Measurements from ENCODE around the gene CEP104.
A peak's percentile ranks its signal among the peaks of the same experiment; 100 is the strongest.

Gene CEP104

DNA sequence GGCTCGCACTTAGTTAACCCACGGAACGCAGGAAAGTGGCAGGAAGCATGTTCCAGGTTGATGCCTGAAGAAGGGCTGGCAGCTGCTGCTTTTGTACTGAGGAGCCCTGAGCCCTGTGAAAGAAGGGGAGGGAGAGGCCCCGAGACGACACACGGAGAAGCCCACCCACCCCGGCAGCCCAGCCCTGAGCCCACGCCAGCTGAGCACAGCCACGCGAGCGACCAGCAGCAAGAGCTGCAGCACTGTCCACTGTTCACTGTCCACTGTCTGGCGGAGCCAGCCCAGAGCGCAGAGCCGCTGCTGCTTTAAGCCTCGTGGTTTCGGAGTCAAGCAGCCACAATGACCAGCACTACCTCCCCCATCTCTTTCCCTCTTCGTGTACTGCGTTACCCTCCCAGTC is 66.1 kb downstream of the CEP104 start:
- no peak for DNase-seq

DNA sequence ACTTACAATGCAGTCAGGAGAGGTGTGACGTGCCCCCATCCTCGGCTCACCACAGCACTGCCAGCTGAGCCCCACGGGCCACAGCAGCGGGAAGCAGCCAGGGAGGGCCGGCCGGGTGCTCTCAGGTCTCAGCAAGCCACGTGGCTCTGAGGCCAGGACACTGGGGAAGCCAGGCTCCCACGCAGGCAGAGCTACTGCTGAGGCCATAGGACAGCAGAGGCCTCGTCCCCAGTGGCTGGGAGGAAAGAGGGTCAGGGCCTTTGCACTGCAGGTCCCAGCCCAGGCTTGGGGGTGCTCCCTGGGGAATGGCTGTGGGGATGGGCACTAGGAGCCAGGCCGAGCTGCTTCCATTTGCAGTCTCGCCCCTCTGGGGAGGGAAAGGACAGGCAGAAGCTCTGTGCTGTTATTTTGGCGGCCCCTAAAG is 66.5 kb downstream of the CEP104 start:
- DNase-seq: no peak

DNA sequence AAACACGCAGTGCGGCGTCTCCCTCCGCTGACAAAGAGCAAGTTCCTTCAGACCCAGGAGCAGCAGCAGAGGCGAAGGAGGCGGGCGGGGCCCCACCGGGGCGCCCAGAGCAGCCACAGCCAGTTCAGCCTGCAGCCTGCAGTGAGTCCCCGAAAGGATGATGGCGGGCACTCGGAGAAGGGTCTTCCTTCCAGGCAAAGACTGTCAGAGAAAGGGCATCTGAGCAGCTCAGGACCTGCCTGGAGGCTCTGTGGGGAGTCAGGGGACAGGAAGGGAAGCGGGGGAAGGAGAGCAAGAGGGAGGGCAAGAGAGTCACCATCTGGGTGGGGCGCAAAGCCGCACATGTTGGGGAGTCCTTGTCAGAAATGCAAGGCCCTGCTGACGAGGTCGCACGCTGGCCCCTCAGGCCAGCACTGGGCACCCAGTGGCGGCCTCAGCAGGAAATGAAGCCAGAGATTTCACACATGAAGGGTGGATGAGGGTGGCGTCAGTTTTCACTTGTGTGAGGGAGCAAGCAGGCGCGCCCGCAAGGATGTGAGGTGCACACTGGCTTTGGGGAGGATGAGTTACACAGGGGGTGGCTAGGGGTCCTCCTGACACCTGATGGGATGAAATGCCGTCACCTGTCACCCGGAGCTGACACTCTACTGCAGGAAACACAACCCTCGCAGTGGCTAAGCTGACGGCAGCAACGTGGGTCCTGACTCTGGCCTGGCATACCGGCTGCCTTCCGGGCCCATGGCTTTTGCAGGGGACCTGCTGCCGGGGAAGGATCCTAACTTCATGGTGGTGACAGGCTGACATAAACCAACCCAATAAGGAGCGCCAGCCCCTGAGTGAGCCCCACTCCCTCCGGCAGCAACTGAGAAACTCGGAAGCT is 67.3 kb downstream of the CEP104 start:
- no peak for DNase-seq

DNA sequence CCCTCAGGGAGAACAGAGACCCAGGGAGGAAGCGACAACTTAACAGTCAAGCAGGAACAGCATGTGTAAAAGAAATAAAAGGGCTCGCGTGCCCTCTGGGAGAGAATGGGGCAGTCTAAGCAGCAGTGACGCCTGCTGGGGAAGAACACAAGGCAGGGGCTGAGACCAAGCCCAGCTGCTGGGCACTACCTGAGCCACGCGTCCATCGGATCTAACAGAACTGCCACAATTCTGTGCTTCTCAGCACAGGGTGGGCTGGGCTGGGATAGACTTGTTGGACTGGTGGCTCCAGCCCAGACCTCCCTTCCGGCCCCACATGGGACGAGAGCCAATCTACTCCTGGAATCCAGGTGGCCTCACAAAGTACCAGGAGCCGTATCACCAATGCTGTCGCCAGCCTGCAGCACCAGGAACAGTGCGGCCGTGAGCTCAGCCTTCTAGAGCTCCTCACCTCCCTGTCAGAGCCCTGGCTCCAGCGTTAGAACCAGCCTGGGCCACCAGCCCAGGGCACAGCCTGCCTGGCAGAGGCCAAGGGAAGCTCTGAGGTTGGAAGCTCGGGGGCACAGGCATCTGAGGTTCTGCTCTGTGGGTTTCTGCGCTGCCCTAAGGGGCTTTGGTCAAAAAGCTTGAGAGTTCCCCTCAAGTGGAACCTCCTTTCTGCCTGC is 68.1 kb downstream of the CEP104 start:
- no peak for DNase-seq

DNA sequence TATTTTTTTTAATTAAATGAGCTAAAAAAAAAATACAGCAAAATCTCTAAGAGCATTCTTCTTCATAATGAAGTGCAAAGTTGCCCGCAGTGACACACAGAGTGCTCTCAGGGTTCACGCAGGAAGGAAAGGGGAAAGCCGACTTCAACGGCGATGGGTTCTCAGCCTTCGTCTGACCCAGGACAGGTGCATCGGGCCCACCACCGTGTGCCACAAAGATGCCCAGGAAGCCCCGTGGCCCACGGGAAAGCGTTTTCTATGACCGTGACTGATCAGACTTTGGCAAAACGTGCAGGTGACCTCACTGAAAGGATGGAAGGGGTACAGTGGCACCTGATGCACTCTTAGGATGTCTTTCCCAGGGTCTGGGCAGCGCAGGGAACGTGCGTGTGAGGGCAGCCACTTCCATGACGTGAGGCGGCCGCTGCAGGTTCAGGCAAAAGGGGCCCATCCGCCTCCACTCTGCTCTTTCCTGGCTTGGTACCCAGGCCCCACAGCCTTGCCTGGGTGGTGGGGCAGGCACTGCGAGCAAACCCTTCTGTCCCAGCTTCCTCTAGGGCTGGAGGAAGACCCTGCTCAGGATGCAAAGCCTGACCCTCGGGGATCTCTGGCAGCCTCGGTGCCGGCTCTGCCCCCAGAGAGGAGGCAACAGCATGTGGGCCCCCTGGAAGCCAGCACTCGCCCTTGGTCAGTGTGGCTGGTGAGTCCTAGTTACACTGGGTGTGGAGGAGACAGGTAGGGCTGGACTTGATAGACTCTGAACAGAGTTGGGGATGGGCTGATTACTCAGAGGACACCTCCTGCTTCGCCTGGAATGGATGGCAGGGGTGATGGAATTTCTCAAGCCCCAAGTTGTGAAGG is 69.0 kb downstream of the CEP104 start:
- DNase-seq: no peak

DNA sequence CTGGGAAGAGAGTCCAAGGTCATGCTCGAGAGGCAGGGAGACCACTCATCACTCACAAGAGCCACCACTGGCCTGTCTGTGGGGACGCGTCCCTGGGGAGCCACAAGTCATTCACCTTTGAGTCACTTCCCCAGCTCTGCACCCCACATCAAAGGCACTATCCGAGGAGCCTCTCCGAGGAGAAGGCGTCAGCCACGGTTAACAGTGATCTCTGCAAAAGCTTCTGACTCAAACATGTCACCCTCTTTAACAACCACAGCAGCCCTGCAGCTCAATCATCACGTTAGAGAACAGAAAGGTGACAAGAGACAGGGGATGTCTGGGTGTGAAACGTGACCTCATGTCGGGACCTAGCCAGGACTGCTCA is 69.7 kb downstream of the CEP104 start:
- no peak for DNase-seq

DNA sequence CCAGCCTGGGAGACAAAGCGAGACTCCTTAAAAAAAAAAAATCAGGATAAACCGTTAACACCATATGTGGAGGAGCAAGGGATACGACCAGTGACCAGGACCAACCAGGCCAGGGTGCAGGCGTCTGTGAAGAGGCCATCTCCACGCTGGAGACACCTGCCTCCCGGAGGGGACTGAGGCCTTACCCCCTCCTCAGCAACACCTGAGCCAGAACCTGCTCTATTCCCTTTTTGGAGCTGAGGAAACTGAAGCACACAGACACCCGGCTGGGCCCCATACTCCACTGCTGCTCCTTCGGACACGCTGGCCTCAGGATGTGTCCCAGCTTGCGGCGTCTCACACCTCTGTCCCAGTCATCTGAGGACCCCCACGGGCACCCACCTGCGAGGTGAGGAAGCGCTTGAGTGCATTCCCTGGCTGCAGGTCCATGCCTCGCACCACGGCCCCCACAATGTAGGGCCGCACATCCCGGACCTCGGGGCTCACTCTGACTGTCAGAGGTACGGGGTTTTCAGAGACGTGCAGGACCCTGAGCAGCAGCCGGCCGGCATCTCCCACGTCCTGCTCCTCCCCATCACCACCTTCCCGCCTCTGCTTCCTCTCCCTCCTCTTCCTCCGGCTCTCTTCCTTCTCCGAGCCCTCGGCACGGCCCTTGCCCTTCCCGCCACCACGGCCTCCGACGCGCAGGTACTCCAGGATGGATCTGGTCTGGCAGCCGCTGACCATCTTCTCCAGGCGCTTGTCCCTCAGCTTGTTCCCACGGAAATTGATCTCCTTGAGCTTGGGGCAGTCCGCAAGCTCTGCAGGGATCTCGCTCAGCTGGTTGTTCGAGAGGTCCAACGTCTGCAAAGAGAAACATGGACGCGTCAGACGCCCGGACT is 70.3 kb downstream of the CEP104 start:
- no peak for DNase-seq

DNA sequence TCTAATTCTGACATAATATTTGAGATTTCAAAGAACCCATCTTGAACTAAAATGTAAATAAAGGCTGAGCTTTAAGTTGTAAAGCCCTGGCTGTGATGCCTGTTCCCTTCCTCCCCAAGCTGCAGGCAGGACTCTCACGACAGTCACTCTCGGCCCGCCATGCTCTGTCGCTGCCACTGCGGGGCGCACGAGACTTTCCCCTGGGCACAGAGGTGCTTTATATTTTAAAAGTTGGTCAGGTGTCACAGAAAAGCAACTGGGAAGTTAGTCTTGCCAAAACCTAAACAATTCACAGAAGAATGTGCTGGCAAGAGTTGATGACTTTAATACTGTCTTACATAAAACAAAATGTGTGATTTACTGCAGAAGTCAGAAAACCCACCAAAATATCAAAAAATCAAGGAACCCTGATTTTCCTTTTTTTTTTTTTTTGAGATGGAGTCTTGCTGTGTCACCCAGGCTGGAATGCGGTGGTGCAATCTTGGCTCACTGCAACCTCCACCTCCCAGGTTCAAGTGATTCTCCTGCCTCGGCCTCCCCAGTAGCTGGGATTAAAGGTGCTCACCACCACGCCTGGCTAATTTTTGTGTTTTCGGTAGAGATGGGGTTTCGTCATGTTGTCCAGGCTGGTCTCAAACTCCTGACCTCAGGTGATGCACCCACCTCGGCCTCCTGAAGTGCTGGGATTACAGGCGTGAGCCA is 71.4 kb downstream of the CEP104 start:
- no peak for DNase-seq

DNA sequence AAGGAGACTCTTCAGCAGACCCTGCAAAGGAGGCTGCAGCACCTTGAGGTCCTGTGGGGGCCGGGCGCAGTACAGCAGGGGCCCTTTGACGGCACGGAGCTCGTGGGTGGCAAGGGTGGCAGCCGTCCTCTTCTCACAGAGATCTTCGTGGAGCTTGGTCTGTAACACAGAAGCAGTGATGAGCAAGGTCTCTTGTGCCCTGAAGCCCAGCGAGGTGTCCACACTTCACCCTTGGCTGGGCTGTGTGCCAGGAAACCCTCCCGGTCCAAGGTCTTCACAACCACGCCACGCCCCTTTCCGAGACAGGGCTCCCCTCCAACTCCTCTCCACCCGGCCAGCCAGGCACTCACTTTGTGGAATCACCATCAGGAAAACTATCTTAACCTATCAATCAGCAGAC is 72.0 kb downstream of the CEP104 start:
- no peak for DNase-seq

DNA sequence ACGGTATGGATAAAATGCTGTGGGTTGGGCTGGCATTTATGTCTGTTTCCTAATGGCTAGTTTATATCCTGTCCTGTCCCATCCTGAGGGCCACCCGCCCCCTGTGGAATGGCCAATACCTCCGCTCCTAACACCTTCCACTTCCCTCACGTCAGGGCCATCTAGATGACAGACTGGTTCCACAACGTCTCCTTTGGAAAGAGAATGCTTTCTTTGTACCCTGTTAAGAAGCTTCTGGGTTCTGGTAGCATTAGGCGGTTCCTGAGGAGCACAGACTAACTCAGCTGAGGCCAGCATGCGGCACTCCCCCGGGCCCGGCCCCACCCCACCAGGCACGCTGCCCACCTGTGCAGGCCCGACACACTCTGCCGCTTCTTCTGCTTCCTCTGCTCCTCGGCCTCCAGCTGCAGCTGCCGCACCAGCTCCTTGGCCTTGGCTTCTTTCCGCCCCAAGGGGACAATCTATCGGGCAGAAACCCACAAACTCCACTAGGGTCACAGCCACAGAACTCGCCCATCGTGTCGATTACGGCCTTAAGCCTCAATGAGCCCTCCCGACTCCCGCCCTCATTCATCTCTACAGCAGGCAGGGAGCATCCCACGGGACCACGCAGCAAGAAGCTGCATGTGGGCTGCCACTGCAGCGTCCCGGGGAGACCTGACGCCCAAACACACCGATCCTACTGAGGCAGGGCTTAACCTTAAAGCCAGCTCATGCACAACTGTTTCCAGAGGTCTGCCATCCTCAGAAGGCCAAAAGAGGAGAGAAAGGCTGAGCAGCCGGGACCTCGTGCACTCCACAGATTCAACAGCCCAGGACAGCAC is 73.1 kb downstream of the CEP104 start:
- DNase-seq: no peak

DNA sequence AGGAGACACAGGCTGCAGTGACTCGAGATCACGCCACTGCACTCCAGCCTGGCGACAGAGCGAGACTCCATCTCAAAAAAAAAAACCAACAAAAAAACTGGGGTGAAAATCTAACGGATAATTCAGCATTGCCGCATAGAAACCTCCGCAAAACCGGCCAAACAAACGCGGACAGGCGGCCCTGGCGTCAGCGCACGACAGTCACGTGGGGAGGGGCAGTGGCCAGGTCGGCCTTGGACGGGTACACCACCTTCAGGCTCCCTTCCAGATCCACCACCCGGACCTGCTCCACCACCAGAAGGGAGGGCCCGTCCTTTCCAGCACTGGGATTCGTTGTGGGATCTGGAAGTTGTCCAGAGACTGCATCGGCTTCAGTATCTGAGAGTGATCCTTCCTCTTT is 76.1 kb downstream of the CEP104 start:
- no peak for DNase-seq

DNA sequence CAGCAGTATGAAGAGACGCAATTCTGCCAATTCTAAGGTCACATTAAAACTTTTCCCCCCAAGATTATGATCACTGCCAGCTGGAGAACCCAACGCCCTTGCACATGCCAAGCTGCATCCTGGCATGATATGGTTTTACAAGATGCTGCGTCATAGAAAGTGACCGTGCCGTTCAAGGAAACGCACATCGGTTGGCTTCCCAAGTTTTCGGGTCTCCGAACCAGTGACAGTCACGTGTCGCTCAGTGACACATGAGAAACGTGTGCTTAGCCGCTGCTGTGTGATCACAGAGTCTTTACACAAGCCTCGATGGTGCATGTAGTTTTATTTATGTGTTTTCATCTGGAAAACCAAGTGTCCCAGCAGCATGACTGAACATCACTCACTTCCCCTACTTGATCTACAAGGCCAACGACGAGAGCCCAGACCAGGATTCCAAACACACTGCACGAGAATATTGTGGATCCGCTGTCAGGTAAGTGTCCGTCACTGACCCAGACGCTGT is 77.0 kb downstream of the CEP104 start:
- DNase-seq: no peak

DNA sequence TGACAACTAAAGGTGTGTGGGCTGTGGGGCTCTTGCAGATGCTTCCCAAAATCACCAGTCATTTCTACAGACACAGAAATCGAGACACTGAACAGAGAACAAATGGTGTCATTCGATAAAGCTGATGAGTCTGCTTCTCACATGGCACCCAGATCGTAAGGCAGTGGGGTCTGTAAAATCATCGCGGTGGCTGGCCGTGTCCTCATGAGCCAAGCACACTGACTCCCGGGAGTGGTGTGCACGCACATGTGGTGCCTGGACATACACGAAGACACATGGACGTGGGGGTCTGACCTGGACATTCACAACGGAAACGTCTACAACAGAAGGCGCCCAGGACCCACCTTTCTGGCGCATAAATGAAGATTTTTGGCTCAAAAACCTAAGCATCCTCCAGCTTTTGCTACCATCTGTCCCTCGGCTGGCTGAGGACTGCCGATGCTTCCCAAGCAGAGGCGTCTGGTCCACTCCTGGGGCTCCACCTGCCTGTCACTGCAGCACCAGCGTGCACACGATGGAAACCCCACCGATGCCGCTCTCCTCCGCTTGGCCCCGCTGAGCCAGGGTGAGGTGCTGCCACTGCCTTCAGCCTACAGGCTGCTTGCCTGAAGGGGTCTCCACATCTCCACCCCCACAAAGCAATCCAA is 77.6 kb downstream of the CEP104 start:
- DNase-seq: no peak

DNA sequence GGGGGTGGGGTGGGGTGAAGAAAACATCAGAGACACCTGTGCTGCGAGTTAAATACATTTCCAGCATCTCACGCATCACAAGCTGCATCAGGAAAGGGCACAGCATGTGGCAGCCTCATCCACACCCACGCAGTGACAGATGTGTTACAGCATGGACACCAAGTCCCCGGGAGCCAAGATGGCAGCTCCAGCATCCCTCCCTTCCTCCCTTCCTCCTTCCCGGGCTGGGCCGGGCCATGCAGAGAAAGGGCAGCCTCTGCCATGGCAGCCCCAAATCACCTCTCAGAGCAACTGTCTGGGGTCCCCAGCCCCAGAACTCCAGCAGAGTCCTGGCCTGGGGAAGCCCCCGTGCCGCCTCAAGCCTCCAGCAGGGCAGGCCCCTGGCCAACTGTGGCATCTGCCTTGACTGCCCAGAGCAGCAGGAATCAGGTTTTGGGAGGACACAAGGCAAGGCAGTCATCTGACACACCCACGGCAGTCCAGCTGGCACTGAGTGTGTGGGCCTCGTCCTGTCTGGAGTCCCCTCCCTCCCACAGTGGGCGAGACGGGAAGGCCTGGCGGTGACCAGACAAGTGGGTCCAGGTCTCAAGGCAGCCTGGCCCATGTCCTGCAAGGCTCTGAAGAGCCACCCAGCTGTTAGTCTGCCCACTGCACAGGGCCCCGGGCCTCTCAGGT is 78.3 kb downstream of the CEP104 start:
- no peak for DNase-seq

DNA sequence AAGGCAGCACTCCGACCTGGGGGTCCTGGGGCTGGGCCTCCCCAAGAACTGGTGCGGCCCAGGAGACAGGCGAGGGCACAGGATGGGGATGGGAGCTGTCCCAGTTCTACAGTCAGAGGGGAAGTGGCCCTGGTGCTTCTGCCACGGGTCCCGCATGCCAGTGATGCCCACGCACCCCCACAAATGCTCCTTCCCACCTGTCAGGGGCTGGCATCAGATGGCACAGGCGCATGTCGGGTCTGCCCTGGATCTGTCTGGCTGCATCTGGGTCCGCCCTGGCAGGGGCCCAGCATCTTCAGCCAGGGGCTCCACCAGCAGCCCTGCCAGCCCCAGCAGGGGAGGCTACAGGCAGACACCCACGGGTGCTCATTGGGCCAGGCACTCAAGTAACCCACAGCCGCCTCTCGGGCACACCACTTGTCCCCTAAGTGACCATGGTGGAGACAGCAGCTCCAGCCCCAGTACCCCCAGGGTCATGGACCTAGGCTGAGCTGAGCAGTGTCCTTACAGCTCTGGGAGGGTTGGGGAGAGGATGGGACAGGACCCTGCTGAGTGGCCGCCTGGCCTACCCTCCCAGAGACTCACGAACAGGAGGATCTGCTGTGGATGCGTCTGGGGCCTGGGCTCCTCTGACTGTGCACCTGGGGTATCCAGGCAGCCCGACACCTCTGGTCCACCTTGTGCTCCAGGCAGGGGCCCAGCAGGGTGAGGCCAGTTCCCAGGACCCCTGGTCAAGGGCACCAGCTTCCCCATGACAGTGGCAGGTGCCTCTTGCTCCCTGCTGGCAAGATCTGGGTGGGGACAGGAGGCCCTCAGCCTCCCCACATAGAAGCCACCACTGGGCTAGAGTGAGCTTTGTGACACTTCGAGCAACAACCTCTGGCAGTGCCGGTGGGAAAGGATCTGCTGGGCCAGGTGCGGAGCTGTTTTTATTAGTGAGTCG is 79.1 kb downstream of the CEP104 start:
- no peak for DNase-seq

DNA sequence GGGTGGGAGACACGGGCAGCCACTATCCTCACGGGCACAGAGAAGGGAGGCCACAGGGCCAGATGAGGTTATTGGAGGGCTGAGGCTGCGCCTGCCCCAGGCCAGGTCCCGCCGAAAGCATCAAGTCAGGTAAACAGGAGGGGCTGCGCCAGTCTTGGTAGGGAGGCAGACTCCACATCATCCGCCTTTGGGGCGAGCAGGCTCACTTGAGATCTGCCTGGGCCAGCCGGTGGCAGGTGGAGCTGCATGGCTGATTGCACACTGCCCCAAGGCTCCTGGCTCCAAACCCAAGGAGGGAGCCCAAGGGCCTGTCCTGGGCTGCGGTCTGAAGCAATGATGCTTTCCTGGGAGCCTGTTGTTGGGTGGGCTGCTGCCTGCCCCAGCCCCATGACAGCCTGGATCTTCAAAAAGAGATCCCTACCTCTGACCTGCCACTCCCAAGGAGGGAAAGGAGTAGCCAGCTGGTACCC is 79.9 kb downstream of the CEP104 start:
- DNase-seq: no peak

DNA sequence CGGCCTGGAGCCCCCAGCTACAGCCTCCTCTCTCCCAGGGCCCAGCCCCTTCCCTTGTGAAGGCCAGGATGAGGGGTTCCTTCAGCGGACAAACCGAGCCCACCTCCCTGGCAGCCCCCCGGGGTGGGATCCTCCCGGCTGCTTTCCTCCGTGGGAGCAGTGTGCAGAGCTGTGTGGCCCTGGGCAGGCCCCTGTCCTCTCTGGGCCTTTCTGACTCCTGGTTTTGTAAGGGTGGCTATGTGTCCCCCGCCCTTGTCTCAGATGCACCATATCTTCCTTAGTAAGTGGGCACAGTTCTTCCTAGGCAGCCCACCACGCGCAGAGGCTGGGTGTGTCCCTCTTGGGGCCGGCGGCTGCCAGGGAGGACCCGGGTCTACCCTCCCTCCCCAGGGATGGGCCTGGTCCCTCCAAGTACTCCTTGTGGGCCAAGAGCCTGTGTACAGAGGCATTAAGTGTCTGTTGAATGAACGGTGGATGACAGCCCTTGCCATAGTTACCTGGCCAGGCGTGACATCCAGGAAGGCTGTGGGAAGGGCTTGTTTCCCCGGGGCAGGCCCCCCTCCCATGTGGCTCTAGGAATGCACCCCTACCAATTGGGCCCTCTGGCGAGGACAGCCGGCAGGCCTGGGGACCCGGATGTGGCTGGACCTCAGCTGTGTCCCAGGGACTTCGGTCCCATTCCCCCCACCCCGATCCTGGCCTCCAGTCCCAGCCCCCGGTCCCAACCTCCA is 80.6 kb downstream of the CEP104 start:
- DNase-seq: peak; percentile 27

All from NCI-H510A (cell line).